ENCODE results near the gene MDK. TPM values are rescaled to one million over a fixed set of nuclear protein-coding genes. Genes with fewer than 3 reads are reported as not detected.

MDK gene
- total RNA-seq, 4 donors from 2014 or later, result 5.0 to 25.0 (median 14.1) TPM

DNA sequence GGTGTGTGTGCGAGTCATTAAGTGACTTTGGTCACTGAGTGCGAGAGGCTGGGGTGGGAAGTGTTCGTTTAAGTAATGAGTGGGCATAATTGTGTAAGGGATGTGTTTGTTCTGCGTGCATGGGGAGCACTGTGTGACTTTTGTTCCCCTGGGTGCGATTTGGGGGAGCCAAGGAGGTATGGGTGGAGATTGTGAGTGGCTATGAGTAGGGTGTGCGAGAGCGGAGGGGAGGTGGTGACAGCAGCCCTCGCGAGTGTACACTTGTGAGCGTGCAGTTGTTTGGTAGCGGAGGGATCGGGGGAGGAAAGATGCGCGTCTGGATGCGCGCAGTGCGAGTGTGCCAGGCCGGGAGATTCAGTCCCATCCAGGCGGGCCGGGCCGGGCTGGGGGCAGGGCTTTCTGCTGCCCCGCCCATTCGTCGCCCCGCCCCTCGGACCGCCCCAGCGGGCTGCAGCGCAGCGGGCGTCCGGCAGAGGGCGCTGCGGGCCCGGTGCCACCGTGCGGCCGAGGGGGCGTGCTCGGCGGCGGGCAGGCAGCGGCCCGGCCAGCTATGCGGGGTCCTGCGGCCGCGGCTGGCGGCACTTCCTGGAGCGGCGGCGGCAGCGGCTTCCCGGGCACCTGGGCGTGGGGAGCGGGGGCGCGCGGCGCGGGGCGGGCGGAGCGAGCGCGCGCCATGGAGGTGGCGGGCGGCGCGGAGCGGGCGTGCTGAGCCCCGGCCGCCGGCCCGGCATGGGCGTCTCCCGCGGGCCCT lies 34.4 kb upstream of the MDK start, which contains the start of gene DGKZ:
DGKZ (plus strand) TSS at position 578 of the 751 bp plus-strand sequence. CDS start 197 bp downstream, outside the sequence.
- 37 to 42% methylated on average over 9 to 10 of the region's 80 CpGs for WGBS, 2 donors (ENCODE audit: low coverage in 1 of 2)
- TF ChIP-seq POLR2A (IDR thresholded peaks at IDR 0.05), result peak in 1 of 2 donors; percentile 38
- no peak for TF ChIP-seq POLR2AphosphoS5 (IDR thresholded peaks at IDR 0.05)
- TF ChIP-seq, protein P1, sequence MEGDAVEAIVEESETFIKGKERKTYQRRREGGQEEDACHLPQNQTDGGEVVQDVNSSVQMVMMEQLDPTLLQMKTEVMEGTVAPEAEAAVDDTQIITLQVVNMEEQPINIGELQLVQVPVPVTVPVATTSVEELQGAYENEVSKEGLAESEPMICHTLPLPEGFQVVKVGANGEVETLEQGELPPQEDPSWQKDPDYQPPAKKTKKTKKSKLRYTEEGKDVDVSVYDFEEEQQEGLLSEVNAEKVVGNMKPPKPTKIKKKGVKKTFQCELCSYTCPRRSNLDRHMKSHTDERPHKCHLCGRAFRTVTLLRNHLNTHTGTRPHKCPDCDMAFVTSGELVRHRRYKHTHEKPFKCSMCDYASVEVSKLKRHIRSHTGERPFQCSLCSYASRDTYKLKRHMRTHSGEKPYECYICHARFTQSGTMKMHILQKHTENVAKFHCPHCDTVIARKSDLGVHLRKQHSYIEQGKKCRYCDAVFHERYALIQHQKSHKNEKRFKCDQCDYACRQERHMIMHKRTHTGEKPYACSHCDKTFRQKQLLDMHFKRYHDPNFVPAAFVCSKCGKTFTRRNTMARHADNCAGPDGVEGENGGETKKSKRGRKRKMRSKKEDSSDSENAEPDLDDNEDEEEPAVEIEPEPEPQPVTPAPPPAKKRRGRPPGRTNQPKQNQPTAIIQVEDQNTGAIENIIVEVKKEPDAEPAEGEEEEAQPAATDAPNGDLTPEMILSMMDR (IDR thresholded peaks at IDR 0.05), result peak in 3 of 4 experiments; percentile 78 to 99 (median 98)
- TF ChIP-seq EP300 (IDR thresholded peaks at IDR 0.05), result no peak
- H3K4me3 ChIP-seq, result peak within 1 kb of the TSS; percentile 85 to 87
- ATAC-seq, result peak; percentile 95
- no peaks in the 10 kb centered on the region for H3K9me3 ChIP-seq
- H3K36me3 ChIP-seq, result no peaks in the 10 kb centered on the region
- no peaks in the 10 kb centered on the region for H3K27me3 ChIP-seq
- H3K27ac ChIP-seq, result peak within 1 kb of the TSS in 3 of 4 donors; percentile 70 to 85 (median 75)
- H3K4me1 ChIP-seq, result peaks cover 0 to 60% (median 22%) of the 10 kb centered on the region in 3 donors

DNA sequence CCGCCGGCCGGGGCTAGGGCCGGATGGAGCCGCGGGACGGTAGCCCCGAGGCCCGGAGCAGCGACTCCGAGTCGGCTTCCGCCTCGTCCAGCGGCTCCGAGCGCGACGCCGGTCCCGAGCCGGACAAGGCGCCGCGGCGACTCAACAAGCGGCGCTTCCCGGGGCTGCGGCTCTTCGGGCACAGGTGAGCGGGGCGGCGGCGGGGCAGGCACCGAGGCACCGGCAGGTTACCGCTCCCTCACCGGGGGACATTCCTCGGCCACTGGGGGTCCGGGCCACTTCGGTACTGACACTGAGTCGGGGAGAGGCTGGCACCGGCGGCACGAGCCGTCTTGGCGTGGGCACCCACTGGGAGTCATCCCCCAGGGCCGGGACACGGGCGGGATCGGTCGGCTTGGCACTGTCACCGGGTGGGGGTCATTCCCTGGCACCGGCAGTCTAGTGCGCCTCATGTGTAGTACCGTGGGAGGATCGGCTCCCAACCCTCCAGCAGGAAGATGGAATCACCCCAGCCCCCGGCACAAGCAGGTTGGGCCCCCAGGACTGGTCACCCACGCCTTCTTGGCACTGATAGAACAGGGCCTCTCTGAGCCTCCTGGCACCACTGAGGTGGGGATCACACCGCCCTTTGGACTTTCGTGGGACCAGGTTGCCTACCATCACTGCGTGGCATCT lies 33.7 kb upstream of the MDK start:
- TF ChIP-seq POLR2AphosphoS5 (IDR thresholded peaks at IDR 0.05) (no peak), EP300 (IDR thresholded peaks at IDR 0.05) (no peak), POLR2A (IDR thresholded peaks at IDR 0.05) (peak in 1 of 2 donors; percentile 16)
- TF ChIP-seq, protein P1 (IDR thresholded peaks at IDR 0.05), result no peak
- peak overlapping the region; percentile 85 to 87 for H3K4me3 ChIP-seq
- H3K36me3 ChIP-seq, result no peaks in the 10 kb centered on the region
- no peaks in the 10 kb centered on the region for H3K27me3 ChIP-seq
- peaks cover 0 to 67% (median 28%) of the 10 kb centered on the region in 3 donors for H3K4me1 ChIP-seq
- H3K27ac ChIP-seq, result peak overlapping the region in 3 of 4 donors; percentile 70 to 85 (median 75)
- no peak for ATAC-seq
- no CpG with 5 or more reads among the region's 63 CpGs for WGBS, 2 donors (ENCODE audit: low coverage in 1 of 2)
- H3K9me3 ChIP-seq, result no peaks in the 10 kb centered on the region

DNA sequence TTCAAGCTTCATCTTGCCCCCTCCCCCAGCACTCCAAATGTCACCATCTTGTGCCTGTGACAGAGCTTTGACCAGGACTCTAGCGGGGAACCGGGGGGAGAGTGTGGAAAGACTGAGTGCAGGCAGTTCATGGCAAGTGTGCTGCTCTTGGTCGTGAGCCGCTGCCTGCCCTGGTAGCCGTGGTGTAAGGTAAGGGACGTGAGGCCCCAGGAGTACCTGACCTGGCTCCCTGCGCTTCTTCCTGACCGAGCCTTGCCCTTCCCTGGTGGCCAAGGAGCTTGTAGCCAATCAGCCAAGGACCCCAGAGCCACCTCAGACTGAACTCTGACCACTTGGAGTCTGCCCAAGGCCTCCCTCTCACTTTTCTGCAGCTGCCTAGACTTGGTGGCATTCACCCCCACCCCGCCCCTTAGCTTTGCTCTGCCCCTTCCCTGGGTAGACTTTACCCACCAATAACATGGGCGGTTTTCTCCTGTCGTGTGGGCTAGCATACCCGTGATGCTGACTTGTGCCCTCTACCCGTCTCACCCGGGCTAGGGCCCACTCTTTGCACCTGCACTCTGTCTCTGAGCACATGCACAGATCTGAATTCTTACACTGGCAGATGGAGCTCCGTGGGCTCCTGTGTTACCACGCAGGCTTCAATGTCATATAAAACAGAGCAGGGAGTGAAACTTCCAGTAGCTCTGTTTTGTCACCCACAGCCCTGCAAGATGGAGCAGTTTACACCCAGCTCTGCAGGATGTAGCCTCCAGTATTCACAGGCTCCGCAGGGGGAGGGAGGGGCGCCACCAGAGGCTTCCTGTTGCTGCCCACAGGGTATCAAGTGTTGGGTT lies 32.7 kb upstream of the MDK start:
- WGBS, 2 donors (ENCODE audit: low coverage in 1 of 2), result 60 to 70% methylated on average over 1 to 7 of the region's 18 CpGs
- peaks cover 0 to 76% (median 28%) of the 10 kb centered on the region in 3 donors for H3K4me1 ChIP-seq
- no peaks in the 10 kb centered on the region for H3K9me3 ChIP-seq
- peak overlapping the region in 1 of 4 donors; percentile 85 for H3K27ac ChIP-seq
- peak overlapping the region in 1 of 2 donors; percentile 85 for H3K4me3 ChIP-seq
- no peaks in the 10 kb centered on the region for H3K27me3 ChIP-seq
- TF ChIP-seq POLR2A (IDR thresholded peaks at IDR 0.05), result no peak
- no peak for TF ChIP-seq EP300 (IDR thresholded peaks at IDR 0.05)
- TF ChIP-seq, protein P1 (IDR thresholded peaks at IDR 0.05), result no peak
- no peak for TF ChIP-seq POLR2AphosphoS5 (IDR thresholded peaks at IDR 0.05)
- no peaks in the 10 kb centered on the region for H3K36me3 ChIP-seq
- ATAC-seq, result no peak

DNA sequence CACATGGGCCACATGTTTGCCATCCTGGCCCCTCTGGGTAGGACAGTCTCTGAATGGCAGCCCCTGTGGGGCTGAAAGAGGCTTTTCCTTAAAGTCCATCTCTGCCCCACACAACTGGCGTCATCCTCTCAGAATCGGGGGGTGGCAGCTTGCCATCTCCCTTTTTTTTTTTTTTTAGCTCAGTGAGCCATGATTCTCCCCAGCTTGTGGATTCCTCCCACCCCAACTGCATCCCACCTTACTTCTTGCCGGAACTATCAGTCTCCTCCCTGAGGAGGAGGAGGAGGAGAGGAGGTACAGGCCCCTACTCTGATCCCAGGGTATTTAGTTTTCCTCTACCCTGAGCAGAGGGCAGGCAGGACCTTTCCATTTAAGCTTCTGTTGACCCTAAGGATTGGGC lies 30.8 kb upstream of the MDK start:
- Histone ChIP-seq H3K4me1 (peaks cover 0 to 74% (median 28%) of the 10 kb centered on the region in 3 donors), H3K27ac (no peak overlapping the region), H3K27me3 (no peaks in the 10 kb centered on the region), H3K4me3 (no peak overlapping the region), H3K36me3 (no peaks in the 10 kb centered on the region), H3K9me3 (no peaks in the 10 kb centered on the region)
- no peak for ATAC-seq
- TF ChIP-seq POLR2A (IDR thresholded peaks at IDR 0.05) (no peak), POLR2AphosphoS5 (IDR thresholded peaks at IDR 0.05) (no peak), EP300 (IDR thresholded peaks at IDR 0.05) (no peak)
- TF ChIP-seq, protein P1 (IDR thresholded peaks at IDR 0.05), result no peak
- 60% methylated on average over 3 of the region's 3 CpGs; no CpG with 5 or more reads in 1 of the 2 donors for WGBS, 2 donors (ENCODE audit: low coverage in 1 of 2)

All from gastroesophageal sphincter (tissue), 4 donors.